Activated CD4-positive, alpha-beta memory T cell treated with anti-CD3 and anti-CD28 coated beads for 36 hours (primary cell): ENCODE results near the gene STMP1. TPM values are rescaled to one million over a fixed set of nuclear protein-coding genes. Genes with fewer than 3 reads are reported as not detected.

Experiments used
- CTCF ChIA-PET: fragments of 350-600 bp; sonication (Branson Sonifier 250); formaldehyde crosslinking; loops from one replicate; lab custom pipeline; 2021; ENCODE audit warnings: antibody characterized with exemption, inconsistent platforms; lab: Charles Lee
- POLR2A ChIA-PET: fragments of 350-600 bp; sonication (Branson Sonifier 250); formaldehyde crosslinking; loops from one replicate; lab custom pipeline; 2021; ENCODE audit warnings: antibody characterized with exemption; lab: Charles Lee
- DNase-seq: peaks from one replicate; pipeline ENCODE4 v3.0.0-alpha.2; 2020
- H3K27ac Mint-ChIP-seq: one replicate; pipeline ENCODE4 v1.8.0; 2021; ENCODE audit warnings: mixed read lengths
- H3K27me3 Mint-ChIP-seq: one replicate; pipeline ENCODE4 v1.8.0; 2021; ENCODE audit warnings: mixed read lengths
- H3K36me3 Mint-ChIP-seq: one replicate; pipeline ENCODE4 v1.8.0; 2021; ENCODE audit warnings: mixed read lengths
- H3K4me1 Mint-ChIP-seq: one replicate; pipeline ENCODE4 v1.8.0; 2021; ENCODE audit warnings: low read depth, mixed read lengths
- H3K4me3 Mint-ChIP-seq: one replicate; pipeline ENCODE4 v1.8.0; 2021; ENCODE audit warnings: mild to moderate bottlenecking, mixed read lengths
- H3K9me3 Mint-ChIP-seq: one replicate; pipeline ENCODE4 v1.8.0; 2021; ENCODE audit warnings: mixed read lengths
- intact Hi-C: fragments of 100-400 bp; cut with micrococcal nuclease; formaldehyde crosslinking; loops from one replicate; pipeline ENCODE4 v1.15.1; 2023
- total RNA-seq, 2 experiments: library from RNA; stranded (reverse); gene quantifications; one replicate each; pipeline ENCODE4 v1.2.3, GENCODE V29; 2021

Gene STMP1
- total RNA-seq, 2 experiments from 2014 or later = 17.3 to 17.8 TPM

DNA sequence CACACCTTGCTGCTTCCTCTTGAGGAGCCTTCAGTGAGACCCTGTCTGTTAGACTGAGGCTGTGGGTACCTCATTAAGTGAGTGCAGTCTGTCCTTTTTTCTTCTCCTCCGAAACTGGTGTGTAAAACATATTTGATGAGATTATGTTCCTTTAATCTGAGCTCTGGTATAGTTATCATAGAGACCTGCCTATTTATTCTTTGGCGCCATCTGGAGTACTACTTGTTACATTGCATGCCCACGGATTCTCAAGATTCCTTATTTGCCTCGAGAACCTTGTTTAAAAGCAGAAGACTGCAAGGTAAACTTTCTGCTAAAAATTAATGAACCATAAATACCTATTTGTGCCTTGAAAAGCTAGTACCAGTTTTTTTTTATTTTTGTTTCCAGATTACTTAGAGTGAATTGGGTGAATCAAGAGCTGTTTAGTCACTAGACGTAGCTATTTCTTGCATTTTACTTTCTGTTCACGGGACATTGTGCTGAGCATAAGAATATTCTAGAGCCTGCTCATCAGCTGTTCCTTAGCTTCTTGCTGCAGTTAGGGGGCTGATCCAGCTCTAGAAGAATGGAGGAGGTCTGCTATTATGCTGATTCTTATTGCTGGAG is 16.9 kb upstream of the STMP1 start:
- H3K27me3 Mint-ChIP-seq = no peaks in the 10 kb centered on the region
- intact Hi-C loops = loop anchor here (1.0 to 2.0 kb wide), 3 partner anchors 25 to 364 kb away; no protein-coding TSS in a partner anchor
- no peaks in the 10 kb centered on the region for H3K4me1 Mint-ChIP-seq
- POLR2A ChIA-PET = interaction anchor here (0.8 kb wide), 1 partner anchor 16 kb away, joined by 3 read pairs; no protein-coding TSS in a partner anchor
- H3K27ac Mint-ChIP-seq = no peak overlapping the region
- H3K36me3 Mint-ChIP-seq = peaks cover 38% of the 10 kb centered on the region
- CTCF ChIA-PET = interaction anchor here (0.6 to 5.4 kb wide), 30 partner anchors 8 to 1578 kb away, joined by 3 to 67 read pairs (median 6); partner anchors contain the start of gene STMP1
- no peak for DNase-seq
- H3K9me3 Mint-ChIP-seq = no peaks in the 10 kb centered on the region
- no peak overlapping the region for H3K4me3 Mint-ChIP-seq

- no peaks in the 10 kb centered on the region for H3K9me3 Mint-ChIP-seq
- no peak for DNase-seq
- no peak overlapping the region for H3K27ac Mint-ChIP-seq
- no peaks in the 10 kb centered on the region for H3K4me1 Mint-ChIP-seq
- intact Hi-C loops = no loop called here
- no peak overlapping the region for H3K4me3 Mint-ChIP-seq
- ChIA-PET CTCF (interaction anchor here (5.4 kb wide), 1 partner anchor 366 kb away, joined by 61 read pairs; no protein-coding TSS in a partner anchor), POLR2A (no interaction called here)
- H3K36me3 Mint-ChIP-seq = peaks cover 24% of the 10 kb centered on the region
- no peaks in the 10 kb centered on the region for H3K27me3 Mint-ChIP-seq
Measured at GRCh38 chr7:135647755-135648154, 14.6 kb upstream of the STMP1 start.

- Mint-ChIP-seq H3K4me3 (no peak overlapping the region), H3K27ac (no peak overlapping the region), H3K9me3 (no peaks in the 10 kb centered on the region), H3K4me1 (no peaks in the 10 kb centered on the region), H3K36me3 (peaks cover 24% of the 10 kb centered on the region), H3K27me3 (no peaks in the 10 kb centered on the region)
- no peak for DNase-seq
- POLR2A ChIA-PET = no interaction called here
- CTCF ChIA-PET = no interaction called here
- intact Hi-C loops = no loop called here
Measured at GRCh38 chr7:135648235-135648634, 14.1 kb upstream of the STMP1 start.

- ChIA-PET POLR2A (no interaction called here), CTCF (interaction anchor here (1.1 kb wide), 1 partner anchor 10 kb away, joined by 3 read pairs; no protein-coding TSS in a partner anchor)
- H3K4me3 Mint-ChIP-seq = no peak overlapping the region
- H3K4me1 Mint-ChIP-seq = no peaks in the 10 kb centered on the region
- H3K9me3 Mint-ChIP-seq = no peaks in the 10 kb centered on the region
- intact Hi-C loops = no loop called here
- H3K27me3 Mint-ChIP-seq = no peaks in the 10 kb centered on the region
- no peak for DNase-seq
- H3K27ac Mint-ChIP-seq = peak overlapping the region; percentile 16
- peaks cover 7% of the 10 kb centered on the region for H3K36me3 Mint-ChIP-seq
Measured at GRCh38 chr7:135650831-135651573, 11.3 kb upstream of the STMP1 start.

DNA sequence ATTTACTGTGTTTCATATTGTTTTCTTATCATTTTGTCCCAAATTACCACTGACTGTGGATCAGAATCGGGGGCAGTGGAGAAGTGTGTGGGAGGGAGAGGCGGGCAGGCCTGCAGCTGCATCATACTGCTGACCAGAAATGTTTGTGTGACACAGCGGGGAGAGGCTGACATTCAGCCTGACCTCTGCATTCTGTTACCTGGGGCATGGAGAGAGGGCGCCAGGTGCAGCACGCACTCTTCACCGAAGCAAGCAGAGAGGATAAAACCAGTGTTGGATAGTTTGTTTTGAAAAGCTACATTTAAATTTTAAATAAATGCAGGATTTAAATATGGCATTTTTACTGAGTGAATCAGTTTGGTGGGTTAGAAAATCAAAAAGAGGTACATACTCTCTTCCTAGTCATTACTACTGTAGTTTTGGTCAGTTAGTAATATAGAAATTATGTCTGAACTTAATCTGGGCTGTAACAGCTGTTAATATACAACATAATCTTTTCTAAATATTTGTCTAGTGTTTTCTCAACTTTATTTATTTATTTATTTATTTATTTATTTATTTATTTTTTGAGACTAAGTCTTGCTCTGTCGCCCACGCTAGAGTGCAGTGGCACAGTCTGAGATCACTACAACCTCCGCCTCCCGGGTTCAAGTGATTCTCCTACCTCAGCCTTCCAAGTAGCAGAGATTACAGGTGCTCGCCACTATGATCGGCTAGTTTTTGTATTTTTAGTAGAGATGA is 8.8 kb upstream of the STMP1 start:
- DNase-seq = no peak
- ChIA-PET POLR2A (no interaction called here), CTCF (no interaction called here)
- no peaks in the 10 kb centered on the region for H3K9me3 Mint-ChIP-seq
- no peaks in the 10 kb centered on the region for H3K27me3 Mint-ChIP-seq
- H3K36me3 Mint-ChIP-seq = no peaks in the 10 kb centered on the region
- no peaks in the 10 kb centered on the region for H3K4me1 Mint-ChIP-seq
- H3K4me3 Mint-ChIP-seq = no peak overlapping the region
- no peak overlapping the region for H3K27ac Mint-ChIP-seq
- intact Hi-C loops = no loop called here

DNA sequence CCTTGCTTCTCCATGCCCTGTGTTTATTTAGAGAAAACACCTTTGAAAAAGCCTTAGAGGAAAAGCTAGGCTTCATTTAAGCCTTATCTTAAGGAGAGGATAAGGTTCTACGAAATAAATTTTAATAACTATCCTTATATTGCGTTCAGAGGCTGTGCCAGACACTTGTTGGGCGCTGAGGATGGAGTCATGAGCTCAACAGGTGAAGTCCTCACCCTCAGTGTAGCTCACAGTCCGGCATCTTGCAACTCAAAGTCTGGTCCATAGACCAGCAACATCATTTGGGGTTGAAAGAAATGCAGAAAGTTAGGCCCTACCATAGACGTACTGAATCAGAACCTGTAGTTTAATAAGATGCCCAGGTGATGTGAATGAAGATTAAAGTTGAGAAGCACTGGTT is 3.8 kb upstream of the STMP1 start:
- DNase-seq = no peak
- intact Hi-C loops = no loop called here
- Mint-ChIP-seq H3K9me3 (no peaks in the 10 kb centered on the region), H3K4me1 (peaks cover 12% of the 10 kb centered on the region), H3K36me3 (peaks cover 1% of the 10 kb centered on the region), H3K27ac (no peak overlapping the region), H3K4me3 (no peak overlapping the region), H3K27me3 (no peaks in the 10 kb centered on the region)
- CTCF ChIA-PET = interaction anchor here (7.7 kb wide), 1 partner anchor 13 kb away, joined by 40 read pairs; no protein-coding TSS in a partner anchor
- POLR2A ChIA-PET = no interaction called here

GRCh38 chr7:135659159-135659846 is 3.0 kb upstream of the STMP1 start:
- Mint-ChIP-seq H3K9me3 (no peaks in the 10 kb centered on the region), H3K4me3 (no peak overlapping the region), H3K4me1 (peaks cover 18% of the 10 kb centered on the region), H3K27me3 (no peaks in the 10 kb centered on the region), H3K27ac (no peak overlapping the region), H3K36me3 (peaks cover 1% of the 10 kb centered on the region)
- DNase-seq = no peak
- ChIA-PET POLR2A (no interaction called here), CTCF (interaction anchor here (1.2 to 7.7 kb wide), 2 partner anchors 14 to 38 kb away, joined by 3 to 40 read pairs; no protein-coding TSS in a partner anchor)
- intact Hi-C loops = no loop called here

GRCh38 chr7:135661311-135662122 is 797 bp upstream of the STMP1 start:
- no peak for DNase-seq
- Mint-ChIP-seq H3K36me3 (peaks cover 3% of the 10 kb centered on the region), H3K27me3 (no peaks in the 10 kb centered on the region), H3K4me3 (peak overlapping the region; percentile 95), H3K9me3 (no peaks in the 10 kb centered on the region), H3K4me1 (peaks cover 37% of the 10 kb centered on the region), H3K27ac (peak overlapping the region; percentile 96)
- ChIA-PET CTCF (interaction anchor here (0.6 to 7.7 kb wide), 4 partner anchors 11 to 50 kb away, joined by 3 to 40 read pairs (median 10); no protein-coding TSS in a partner anchor), POLR2A (interaction anchor here (1.1 to 2.3 kb wide), 4 partner anchors 17 to 371 kb away, joined by 3 to 11 read pairs (median 4); no protein-coding TSS in a partner anchor)
- intact Hi-C loops = loop anchor here (1.0 to 10.0 kb wide), 10 partner anchors 104 to 1014 kb away; partner anchors contain the start of genes BPGM, CNOT4, NUP205 and TMEM140

- CTCF ChIA-PET = interaction anchor here (1.0 to 7.7 kb wide), 6 partner anchors 12 to 514 kb away, joined by 3 to 40 read pairs (median 6); partner anchors contain the start of gene TMEM140
- Mint-ChIP-seq H3K4me1 (peaks cover 41% of the 10 kb centered on the region), H3K9me3 (no peaks in the 10 kb centered on the region), H3K27me3 (no peaks in the 10 kb centered on the region), H3K4me3 (peak overlapping the region; percentile 95), H3K27ac (peak overlapping the region; percentile 96), H3K36me3 (peaks cover 3% of the 10 kb centered on the region)
- no peak for DNase-seq
- intact Hi-C loops = loop anchor here (1.0 to 10.0 kb wide), 10 partner anchors 105 to 1015 kb away; partner anchors contain the start of genes BPGM, CNOT4, NUP205 and TMEM140
- POLR2A ChIA-PET = interaction anchor here (0.7 to 2.3 kb wide), 5 partner anchors 17 to 452 kb away, joined by 3 to 11 read pairs (median 3); no protein-coding TSS in a partner anchor
Measured at GRCh38 chr7:135662123-135662372, 266 bp upstream of the STMP1 start.

DNA sequence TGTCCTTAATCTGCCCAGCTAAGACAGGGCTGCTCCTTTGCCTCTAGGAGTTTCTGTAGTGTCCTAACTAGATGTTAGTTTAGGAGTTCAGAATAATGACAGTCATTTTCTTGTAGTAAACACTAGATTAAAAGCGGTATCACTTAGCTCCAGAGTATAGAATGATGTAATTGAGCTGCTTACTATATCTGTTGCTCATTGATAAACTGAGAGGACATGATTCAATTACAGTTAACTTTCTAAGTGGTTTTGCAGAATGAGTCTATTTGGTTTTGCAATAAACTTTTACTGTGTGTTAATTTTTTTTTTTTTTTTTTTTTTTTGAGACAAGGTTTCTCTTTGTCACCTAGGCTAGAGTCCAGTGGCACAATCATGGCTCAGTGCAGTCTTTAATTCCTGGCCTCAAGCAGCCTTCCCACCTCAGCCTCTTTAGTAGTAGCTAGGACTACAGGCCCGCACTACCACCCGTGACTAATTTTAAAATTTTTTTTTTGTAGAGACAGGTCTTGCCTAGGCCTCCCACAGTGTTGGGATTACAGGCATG is 1.8 kb downstream of the STMP1 start:
- Mint-ChIP-seq H3K27ac (peak overlapping the region; percentile 82), H3K4me1 (peaks cover 52% of the 10 kb centered on the region), H3K4me3 (peak overlapping the region; percentile 95), H3K9me3 (no peaks in the 10 kb centered on the region), H3K27me3 (no peaks in the 10 kb centered on the region), H3K36me3 (peaks cover 15% of the 10 kb centered on the region)
- DNase-seq = peak; percentile 15
- CTCF ChIA-PET = interaction anchor here (1.4 to 7.7 kb wide), 2 partner anchors 9 to 19 kb away, joined by 11 to 40 read pairs; no protein-coding TSS in a partner anchor
- intact Hi-C loops = loop anchor here (1.0 to 10.0 kb wide), 9 partner anchors 17 to 1017 kb away; partner anchors contain the start of genes BPGM, MTPN, TMEM140 and WDR91
- POLR2A ChIA-PET = no interaction called here
